Femur (tissue), 1 donor: Measurements from ENCODE around the gene BACH2.

ENCODE experiments used
- DNase-seq: peaks from one replicate; pipeline ENCODE4 v3.0.0-alpha.2; 2017

BACH2 gene

DNA sequence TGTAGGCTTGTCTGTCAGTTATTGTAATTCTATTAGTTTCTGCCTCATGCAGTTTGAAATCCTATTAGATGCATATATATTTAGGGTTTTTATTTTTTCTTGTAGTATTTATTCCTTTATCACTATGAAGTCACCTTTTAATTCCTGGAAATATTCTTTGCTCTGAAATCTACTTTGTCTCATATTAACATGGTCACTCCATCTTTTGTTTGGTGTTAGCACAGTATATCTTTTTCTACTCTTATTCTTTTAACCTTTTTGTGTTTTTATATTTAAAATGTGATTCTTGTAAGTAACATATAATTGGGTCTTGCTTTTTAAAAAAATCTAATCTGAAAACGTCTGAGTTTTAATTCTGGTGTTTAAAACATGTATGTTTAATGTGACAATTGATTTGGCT, 280.8 kb downstream of the BACH2 start:
- no peak for DNase-seq

DNA sequence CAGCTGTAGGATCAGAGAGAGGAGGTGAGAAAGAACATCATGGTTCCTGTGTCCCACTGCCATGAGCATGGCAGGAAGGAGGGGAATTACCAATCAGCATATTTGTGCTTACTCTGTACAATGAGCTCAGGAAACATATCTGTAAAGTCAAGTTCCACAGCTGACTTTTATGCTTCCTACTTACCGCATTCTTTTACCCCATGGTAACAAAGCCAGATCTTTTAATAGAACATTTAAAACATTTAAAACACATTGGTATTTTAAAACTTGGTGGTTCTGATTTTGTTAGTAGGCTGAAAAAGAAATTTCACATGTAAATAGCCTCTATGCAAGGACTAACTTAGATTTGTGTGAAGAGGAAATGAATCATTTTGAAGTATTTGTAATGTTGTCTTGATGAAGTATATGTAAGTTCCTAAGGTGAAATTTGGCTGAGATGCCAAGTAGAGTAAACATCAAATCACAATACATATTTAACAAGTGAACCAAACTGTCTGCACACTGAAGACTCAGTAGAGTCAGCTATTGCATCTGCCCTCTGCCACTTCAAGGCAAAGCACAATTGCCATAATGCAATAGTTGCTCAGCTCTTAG, 287.6 kb downstream of the BACH2 start:
- DNase-seq = no peak

DNA sequence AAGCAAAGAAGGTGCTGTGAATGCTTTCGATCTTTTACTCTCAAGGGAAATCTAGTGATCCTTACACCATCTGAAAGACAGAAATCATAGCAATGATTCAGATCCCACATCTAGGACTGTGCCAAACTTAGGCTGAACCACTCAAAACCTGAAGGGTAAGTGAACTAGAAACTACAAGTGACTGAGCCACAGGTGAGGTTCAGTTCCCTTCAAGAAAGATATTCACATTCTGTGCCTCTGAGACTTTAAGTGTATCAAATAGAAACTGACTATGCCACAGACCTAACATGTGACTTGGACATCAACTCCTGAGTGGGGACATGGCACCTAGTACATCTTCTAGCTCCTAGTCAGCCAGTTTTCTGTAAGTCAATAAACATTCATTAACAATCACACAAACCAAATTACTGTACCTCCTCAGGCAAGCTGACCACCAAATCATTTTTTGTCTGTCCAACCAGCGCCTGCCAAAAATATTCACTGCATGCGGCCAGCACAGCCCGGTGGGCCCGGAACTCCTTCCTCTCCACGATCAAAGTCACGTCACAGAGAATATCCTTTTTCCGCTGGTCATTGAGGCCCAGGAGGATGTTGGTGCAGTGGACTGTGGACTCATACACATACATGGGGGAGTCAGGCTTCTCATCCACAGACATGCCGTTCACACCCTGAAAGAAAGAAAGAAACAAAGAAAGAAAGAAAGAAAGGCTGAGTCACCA, 288.3 kb downstream of the BACH2 start:
- no peak for DNase-seq

DNA sequence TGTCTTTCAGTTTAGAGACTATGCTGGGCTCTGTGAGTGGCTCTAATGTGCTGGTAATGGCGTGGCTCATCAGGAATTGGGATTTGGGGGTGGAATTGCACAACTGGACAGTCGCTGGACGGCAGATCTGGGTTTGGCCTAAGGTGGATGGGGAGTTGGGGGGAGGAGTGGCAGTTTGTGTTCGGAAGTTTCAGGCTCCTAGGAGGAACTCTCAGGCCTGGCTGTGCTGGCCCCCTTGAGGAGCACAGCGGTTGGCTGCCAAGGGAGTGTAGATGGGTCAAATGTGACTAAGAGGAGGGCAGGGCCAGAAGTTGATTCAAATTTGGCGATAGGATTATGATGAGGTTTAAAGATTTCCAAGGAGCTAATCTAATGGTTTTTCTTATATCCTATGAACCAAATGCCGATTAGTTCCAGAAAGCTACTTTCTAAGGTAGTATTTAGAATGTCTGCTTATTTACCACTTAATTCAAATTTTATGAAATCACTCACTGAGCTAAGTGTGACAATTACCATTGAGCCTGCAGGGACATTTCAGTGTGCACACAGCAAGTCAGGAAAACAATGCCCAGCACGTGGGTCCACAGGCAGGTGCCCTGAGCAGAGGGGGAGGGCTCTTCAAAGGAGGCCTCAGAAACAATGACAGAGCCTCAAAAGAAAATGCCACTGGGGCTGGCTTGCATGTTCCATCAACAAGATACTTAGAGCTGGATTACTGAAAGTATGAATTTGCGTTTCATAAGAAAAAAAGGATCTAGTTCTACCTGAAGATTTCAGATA, 291.4 kb downstream of the BACH2 start:
- no peak for DNase-seq

DNA sequence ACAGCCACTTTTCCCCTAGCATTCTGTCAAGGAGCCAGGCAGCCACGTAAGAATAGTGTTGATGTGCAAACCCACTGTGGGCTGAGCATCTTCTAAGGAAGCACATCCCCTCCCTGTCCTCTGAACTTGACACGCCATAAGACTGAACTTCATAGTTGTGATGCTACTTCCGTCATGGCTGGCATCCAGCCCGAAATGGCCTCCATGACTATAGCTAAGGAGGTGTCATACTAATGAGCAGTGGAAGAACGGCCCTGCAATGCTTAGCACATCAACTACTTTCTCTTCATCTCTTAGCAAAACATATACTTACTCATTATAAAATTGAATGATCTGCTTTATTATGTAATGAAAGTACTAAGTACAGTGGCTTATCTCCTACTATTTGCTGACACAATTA, 292.1 kb downstream of the BACH2 start:
- no peak for DNase-seq

DNA sequence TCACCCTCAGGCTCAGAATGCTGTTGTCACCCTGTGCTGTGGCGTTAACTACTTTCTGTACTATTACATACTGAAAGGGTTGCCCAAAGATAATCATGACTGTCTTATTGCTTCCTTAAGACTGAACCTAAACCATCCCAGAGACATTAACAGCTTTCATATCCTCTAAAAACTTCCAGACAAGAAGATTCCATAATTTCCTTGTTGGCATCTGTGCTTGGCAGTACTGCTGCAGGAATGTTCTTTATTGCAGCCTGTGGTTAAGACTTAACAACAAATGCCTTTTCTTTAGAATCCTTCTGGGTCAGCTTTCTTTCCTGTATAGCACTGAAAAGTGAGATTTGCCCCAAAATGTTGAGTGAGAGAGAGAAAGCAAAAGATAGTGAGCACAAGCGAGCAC, 292.7 kb downstream of the BACH2 start:
- no peak for DNase-seq

DNA sequence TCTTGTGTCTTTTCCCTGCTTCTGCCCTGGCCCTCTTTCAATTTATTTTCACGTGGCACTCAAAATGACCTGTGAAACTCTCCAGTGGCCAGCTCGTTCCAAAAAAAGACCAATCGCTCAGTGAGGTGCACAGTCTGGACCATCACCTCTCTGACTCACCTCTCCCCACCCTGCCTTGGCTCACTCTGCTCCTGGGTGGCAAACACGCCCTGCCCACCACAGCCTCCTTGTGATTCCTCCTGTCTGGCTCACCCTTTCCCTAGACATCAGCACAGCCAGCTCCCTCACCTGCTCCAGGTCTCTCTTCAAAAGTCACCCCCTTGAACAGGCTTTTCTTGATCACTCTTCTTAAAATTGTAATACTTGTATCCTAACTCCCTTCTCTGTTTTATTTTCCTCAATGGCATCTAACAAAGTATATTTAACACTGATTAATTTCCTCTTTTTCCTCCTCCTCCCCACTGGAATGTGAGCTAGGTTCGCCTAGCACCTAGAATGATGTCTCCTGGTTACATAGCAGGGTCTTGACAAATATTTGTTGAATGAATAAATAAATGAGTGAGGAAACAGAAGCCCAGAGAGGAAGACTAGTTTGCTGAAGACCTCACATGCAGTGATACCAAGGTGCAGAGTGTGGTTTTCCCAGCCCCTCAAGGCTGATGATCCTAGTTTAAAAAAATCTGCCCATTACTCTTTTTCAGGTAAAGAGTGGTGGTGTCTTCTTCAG, 293.4 kb downstream of the BACH2 start:
- no peak for DNase-seq

DNA sequence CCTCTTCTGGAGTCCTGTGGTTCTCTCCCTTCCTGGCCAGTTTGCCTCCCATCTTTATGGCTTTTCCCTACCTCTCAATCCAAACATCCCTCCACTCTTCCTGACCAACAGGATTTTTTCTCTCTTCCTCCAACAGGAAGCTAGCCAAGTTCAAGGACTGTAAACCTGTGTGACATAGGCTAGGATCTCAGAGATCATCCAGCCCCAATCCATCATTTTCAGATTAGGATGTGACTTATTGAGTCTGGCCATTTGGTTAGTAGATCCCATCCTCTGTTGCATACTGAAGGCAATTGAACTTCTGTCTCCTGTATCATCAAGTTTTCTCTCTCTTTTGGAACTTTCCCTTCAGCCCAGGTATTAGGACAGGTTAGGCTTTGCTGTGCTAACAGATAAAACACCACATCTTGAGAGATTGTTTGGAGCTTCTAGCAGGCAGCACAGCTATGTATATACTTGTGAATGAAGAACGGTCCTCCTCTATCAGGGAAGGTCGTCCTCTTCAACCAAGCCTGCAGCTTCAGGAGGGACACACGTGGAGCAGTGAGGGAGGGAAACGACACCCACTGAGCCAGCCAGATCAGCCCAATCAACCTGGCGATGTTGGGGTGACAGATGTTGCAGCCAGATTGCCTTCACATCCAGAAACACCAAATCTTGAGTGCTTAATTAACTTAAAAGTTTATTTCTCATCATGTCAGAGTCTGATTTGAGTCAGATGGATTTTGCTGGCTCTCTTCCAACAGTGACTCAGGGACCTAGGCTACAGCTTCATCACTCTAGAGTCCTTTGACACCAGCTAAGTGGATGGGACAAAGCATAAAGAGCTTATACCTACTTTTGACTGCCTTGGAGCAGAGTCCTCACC, 295.5 kb downstream of the BACH2 start:
- DNase-seq = no peak

DNA sequence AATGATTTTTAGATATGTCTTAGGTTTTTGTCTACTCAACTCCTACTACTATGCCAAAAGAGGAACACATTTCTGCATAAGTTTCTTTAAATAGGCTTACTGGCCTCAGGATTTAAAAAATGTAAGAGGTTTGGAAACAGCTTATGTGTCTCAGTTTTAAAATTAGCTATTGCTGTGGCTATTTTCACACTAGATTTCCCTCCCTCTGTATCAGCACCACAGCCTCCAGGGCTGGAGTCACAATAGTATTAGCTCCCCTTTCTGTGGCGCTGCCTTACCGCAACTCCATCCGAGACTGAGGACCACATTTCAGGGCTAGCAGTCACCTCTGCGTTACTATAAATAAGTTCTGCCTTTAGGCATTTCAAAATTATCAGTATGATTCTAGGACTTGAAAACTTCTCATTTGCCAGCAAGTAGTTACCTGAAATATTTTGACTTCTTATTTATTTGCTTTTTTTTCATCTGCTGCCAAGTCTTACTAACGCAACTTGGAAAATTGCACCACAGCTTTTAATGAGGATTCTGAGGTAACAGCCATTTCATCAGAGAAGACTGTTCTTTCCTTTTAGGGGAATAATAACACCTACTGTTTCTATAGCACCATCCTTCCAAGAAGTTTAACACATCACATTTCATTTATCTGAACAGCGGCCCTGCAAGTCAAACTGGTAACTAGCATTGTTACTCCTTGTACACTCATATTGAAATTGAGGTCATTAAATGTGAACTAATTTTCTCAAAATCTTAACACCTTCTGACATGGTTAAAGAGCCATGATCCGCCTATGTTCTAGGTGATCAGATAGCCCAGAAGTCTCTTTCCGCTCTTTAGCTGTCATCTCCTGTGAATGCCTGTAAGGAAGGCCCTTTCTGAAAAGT, 296.5 kb downstream of the BACH2 start:
- DNase-seq = no peak

DNA sequence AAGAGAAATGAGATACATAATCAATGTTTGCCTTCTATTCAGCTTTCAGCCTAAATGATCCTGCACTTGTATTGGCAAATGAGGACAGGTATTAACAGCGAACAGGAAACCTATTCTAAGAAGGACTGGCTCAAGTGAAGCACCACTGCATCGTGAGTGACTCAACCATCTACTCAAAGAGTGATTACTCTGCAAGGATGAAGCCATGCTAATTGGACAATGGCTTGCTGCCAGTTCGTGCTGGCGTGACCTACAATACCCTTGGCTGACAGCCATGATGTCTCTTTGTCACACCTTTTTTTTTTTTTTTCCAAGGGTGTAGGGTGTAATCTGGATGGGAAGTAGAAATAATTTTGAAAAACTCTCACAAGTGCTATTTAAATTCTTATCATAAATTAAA, 297.5 kb downstream of the BACH2 start:
- DNase-seq = no peak

DNA sequence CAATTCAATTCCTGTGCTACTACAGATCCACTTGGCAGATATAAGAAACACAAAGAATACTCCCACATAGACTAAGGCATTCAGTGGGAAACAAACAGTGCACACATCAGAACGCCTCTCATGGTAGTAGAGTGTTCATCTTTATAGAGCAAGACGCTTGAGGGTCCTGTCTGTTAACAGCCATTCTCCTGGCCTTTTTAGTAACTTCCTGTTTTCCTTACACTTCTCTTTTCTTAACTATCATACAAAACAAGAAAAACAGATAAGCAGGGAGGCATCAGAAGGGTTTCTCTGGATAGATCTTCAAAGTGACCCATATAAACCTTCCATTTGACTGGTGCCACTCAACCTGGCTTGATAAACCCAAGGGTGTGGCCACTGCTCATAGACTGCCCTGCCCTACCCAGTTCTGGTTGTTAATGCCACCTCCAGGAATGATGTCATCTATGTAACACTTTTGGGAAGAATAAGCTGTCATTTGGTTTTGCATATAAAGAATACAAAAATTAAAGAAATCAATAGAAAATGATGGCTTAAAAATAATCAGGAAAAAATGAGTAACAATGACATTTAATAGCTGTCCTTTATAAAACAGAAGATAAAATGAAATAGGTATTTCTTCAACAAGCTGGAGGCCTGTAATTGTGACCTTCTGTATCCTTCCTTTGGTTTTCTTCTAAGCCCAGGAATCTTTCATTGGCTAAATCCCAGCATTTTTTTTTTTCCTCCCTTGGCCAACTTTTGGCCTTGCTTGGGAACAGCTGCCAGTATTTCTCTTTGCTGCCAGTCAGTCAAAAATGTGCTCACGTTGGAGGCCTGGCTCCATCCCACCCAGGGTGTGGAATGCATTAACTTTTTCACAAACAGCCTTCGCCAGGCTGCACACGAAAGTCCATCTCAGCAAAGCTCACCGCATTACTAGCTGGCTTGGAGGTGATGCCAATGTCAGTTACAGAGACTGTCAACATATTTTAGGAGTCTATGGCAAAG, 298.9 kb downstream of the BACH2 start:
- peak; percentile 73 for DNase-seq

DNA sequence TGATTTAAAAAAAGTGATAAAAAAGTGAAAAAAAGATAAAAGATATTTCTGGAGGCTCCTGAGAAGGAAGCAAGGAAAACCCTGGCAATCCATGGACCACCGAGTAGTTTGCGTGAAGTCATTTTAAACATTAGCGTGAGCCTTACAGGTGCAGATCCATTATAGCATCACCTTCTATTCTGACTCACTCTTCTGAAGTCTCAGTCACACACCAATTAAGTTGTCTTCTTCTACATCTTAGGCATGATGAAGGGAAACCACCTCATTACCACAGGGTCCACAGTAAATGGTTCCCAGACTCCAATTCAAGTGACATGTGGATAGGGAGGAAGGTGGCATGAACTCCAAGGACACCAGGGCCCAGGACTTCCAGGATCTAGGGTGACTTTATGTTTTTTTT, 303.2 kb downstream of the BACH2 start:
- DNase-seq = no peak

DNA sequence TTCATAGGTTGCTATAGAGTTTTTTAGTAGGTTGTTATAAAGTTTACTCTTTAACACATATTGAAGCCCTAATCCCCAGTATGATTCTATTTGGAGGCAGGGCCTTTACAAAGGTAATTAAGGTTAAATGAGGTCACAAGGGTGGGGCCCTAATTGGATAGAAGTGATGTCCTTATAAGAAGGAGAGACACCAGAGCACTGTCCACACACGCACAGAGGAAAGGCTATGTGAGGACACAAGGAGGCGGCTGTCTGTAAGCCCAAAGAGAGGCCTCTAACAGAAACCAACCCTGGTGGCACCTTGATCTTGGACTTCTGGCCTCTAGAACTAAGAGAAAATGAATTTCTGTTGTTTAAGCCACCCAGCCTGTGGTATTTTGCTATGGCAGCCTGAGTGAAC, 303.8 kb downstream of the BACH2 start:
- DNase-seq = no peak

DNA sequence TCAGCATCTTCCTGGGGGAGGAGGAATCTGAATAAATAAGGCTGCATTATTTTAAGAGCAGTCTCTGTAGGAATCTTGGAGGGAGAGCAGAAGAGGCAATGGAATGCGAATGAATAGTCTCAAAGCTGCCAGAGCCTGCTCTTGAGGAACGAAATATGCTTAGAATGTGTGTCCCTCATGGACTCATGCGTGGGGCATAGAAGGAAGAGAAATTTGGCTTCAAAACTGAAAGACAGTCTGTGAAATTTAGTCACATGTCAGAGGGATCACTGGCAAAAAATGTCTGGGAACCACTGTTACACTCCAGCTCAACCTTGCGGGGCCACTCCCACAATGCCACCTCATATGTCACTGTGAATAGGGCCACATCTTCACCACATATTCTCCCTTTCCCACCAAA, 306.9 kb downstream of the BACH2 start:
- no peak for DNase-seq

DNA sequence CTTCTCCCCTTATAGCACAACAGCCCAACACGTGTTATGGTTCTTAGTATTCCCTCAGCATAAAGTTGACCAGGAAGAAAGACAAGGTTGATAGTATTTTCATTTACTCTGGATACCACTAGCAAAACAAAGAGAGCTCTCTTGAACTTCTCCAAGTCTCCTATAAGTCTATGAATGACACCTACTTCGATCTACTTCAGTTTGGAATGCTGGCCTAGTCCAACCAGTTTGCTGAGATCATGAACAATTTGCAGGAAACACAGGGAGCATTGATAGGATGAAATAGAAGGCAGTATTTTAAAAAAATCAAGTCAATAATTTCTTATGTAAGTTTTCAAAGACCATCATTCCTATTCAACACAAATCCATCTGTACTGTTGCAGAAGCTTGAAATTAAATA, 308.8 kb downstream of the BACH2 start:
- DNase-seq = no peak

DNA sequence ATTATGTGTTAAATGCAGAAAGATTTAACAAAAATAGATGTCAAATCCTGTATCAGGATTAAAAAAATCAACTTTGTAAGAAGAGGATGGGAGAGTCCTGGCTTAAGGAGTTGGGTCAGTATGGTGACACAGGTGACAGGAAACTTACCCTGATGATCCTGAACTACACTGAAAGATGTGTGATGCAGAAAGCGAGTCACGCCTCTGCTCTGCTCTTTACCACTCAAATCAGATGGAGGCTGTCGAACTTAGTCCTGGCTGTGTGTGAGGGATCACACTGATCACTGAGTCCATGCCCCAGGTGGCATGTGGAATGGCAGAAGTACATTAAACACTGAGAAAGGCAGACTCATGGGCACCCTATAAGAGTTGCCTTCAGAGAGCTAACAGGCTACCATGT, 309.5 kb downstream of the BACH2 start:
- no peak for DNase-seq

DNA sequence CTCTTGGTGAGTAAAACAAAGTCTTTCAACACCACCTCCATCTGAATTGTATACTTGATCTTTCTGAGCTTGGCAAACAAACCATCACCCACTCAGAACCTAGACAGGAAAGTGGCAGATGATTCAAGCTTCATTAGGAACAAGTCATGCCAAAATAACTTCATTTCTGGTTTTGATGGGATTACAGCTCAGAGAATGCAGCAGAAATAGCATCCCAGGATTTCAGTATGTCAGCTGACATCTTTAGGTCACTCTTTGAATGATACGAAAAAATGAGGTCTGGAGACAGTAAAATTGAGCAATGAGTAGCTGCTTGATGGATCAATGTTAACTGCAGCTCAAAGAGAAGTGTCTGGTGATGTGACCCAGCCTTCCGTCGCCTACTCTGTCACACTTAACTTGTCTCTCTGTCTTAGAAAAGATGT, 310.0 kb downstream of the BACH2 start:
- DNase-seq = no peak

DNA sequence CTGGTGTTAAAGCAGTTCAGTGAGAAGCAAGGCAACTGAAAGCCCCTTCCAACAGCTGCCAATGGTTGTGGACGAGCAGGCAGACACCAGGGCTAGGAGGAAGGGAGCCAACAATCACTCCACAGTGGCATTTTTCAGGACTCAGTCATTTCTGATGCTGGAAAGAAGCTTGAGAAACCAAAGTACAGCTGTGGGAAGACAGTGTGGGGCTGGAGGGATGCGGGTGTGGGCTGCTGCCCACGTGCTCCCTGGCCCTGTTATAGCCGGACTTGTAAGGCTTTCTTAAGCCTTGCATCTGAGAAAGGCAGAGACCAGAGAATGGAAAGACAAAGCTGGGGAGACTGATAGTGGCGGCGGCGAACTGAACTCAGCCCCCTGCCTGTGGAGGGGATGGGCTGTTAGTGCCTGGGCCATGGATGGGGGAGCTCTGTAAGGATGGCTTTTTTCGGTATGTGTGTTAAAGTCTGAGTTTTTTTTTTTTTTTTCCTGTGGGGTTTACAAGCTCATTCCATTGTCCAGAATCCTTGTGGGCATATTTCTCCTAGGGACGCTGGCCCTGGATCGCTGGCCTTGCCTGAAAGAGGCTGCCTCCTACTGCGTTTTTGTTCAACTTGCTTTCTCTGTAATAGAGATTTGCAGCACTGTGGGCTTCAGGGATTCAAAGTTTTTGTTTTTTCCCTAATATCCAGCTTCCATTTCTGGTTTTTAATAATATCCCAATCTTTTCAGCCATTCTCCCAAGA, 310.7 kb downstream of the BACH2 start:
- DNase-seq = peak; percentile 67
